ENCODE measurements around the gene KIFC1.

KIFC1 gene

GRCh38 chr6:33441457-33441856, 49.8 kb downstream of the KIFC1 start:
- Mint-ChIP-seq H3K36me3 (ENCODE audit: insufficient read depth) (peaks cover 45% of the 10 kb centered on the region), H3K9me3 (no peaks in the 10 kb centered on the region), H3K4me3 (no peak overlapping the region), H3K27ac (peak overlapping the region; percentile 65 to 83), H3K4me1 (ENCODE audit: low read depth in 2 of 2) (no peaks in the 10 kb centered on the region), H3K27me3 (no peaks in the 10 kb centered on the region)
- ATAC-seq (replicated peaks): no peak
- no peak for DNase-seq

GRCh38 chr6:33442283-33442682, 50.7 kb downstream of the KIFC1 start:
- H3K9me3 Mint-ChIP-seq: no peaks in the 10 kb centered on the region
- H3K4me1 Mint-ChIP-seq (ENCODE audit: low read depth in 2 of 2): no peaks in the 10 kb centered on the region
- DNase-seq (no peak), ATAC-seq (replicated peaks) (no peak)
- no peaks in the 10 kb centered on the region for H3K27me3 Mint-ChIP-seq
- H3K4me3 Mint-ChIP-seq: no peak overlapping the region
- peak overlapping the region in 1 of 2 donors; percentile 65 for H3K27ac Mint-ChIP-seq
- peaks cover 43% of the 10 kb centered on the region for H3K36me3 Mint-ChIP-seq (ENCODE audit: insufficient read depth)

- peaks cover 40% of the 10 kb centered on the region for H3K36me3 Mint-ChIP-seq (ENCODE audit: insufficient read depth)
- H3K4me1 Mint-ChIP-seq (ENCODE audit: low read depth in 2 of 2): no peaks in the 10 kb centered on the region
- DNase-seq (no peak), ATAC-seq (replicated peaks) (no peak)
- H3K27ac Mint-ChIP-seq: no peak overlapping the region
- H3K4me3 Mint-ChIP-seq: no peak overlapping the region
- no peaks in the 10 kb centered on the region for H3K9me3 Mint-ChIP-seq
- H3K27me3 Mint-ChIP-seq: no peaks in the 10 kb centered on the region
These were observed 51.4 kb downstream of the KIFC1 start for GRCh38 chr6:33443025-33443424.

- ATAC-seq (replicated peaks) (no peak), DNase-seq (no peak)
- H3K36me3 Mint-ChIP-seq (ENCODE audit: insufficient read depth): peaks cover 33% of the 10 kb centered on the region
- H3K27me3 Mint-ChIP-seq: no peaks in the 10 kb centered on the region
- no peaks in the 10 kb centered on the region for H3K9me3 Mint-ChIP-seq
- H3K4me3 Mint-ChIP-seq: no peak overlapping the region
- H3K27ac Mint-ChIP-seq: peak overlapping the region in 1 of 2 donors; percentile 63
- peaks cover 3 to 4% of the 10 kb centered on the region in 2 donors for H3K4me1 Mint-ChIP-seq (ENCODE audit: low read depth in 2 of 2)
These were observed 52.2 kb downstream of the KIFC1 start for GRCh38 chr6:33443619-33444504.

GRCh38 chr6:33445119-33445603, 53.5 kb downstream of the KIFC1 start:
- Mint-ChIP-seq H3K27ac (peak overlapping the region in 1 of 2 donors; percentile 77), H3K4me3 (no peak overlapping the region), H3K4me1 (ENCODE audit: low read depth in 2 of 2) (peaks cover 6 to 13% of the 10 kb centered on the region in 2 donors), H3K27me3 (no peaks in the 10 kb centered on the region), H3K36me3 (ENCODE audit: insufficient read depth) (peaks cover 24% of the 10 kb centered on the region), H3K9me3 (no peaks in the 10 kb centered on the region)
- DNase-seq: no peak
- ATAC-seq (replicated peaks): peak; percentile 12

GRCh38 chr6:33446356-33446755, 54.7 kb downstream of the KIFC1 start:
- Mint-ChIP-seq H3K36me3 (ENCODE audit: insufficient read depth) (peaks cover 21% of the 10 kb centered on the region), H3K27ac (peak overlapping the region in 1 of 2 donors; percentile 78), H3K4me1 (ENCODE audit: low read depth in 2 of 2) (peaks cover 6 to 13% of the 10 kb centered on the region in 2 donors), H3K9me3 (no peaks in the 10 kb centered on the region), H3K27me3 (no peaks in the 10 kb centered on the region), H3K4me3 (no peak overlapping the region)
- DNase-seq (no peak), ATAC-seq (replicated peaks) (no peak)

GRCh38 chr6:33450434-33450833, 58.8 kb downstream of the KIFC1 start:
- H3K9me3 Mint-ChIP-seq: no peaks in the 10 kb centered on the region
- H3K4me1 Mint-ChIP-seq (ENCODE audit: low read depth in 2 of 2): peaks cover 25 to 43% of the 10 kb centered on the region in 2 donors
- no peak overlapping the region for H3K4me3 Mint-ChIP-seq
- no peak overlapping the region for H3K27ac Mint-ChIP-seq
- H3K36me3 Mint-ChIP-seq (ENCODE audit: insufficient read depth): peaks cover 30% of the 10 kb centered on the region
- H3K27me3 Mint-ChIP-seq: no peaks in the 10 kb centered on the region
- no peak for ATAC-seq (replicated peaks)
- no peak for DNase-seq

- Mint-ChIP-seq H3K27me3 (no peaks in the 10 kb centered on the region), H3K4me1 (ENCODE audit: low read depth in 2 of 2) (peaks cover 29 to 49% of the 10 kb centered on the region in 2 donors), H3K36me3 (ENCODE audit: insufficient read depth) (peaks cover 38% of the 10 kb centered on the region), H3K9me3 (no peaks in the 10 kb centered on the region), H3K4me3 (no peak overlapping the region), H3K27ac (peak overlapping the region; percentile 62 to 93)
- ATAC-seq (replicated peaks): no peak
- DNase-seq: no peak
These were observed 60.0 kb downstream of the KIFC1 start for GRCh38 chr6:33451606-33452005.

GRCh38 chr6:33452496-33452895, 60.9 kb downstream of the KIFC1 start:
- H3K4me3 Mint-ChIP-seq: peak overlapping the region in 1 of 2 donors; percentile 14
- H3K27ac Mint-ChIP-seq: peak overlapping the region; percentile 93 to 95
- ATAC-seq (replicated peaks) (no peak), DNase-seq (no peak)
- H3K9me3 Mint-ChIP-seq: no peaks in the 10 kb centered on the region
- H3K4me1 Mint-ChIP-seq (ENCODE audit: low read depth in 2 of 2): peaks cover 29 to 49% of the 10 kb centered on the region in 2 donors
- no peaks in the 10 kb centered on the region for H3K27me3 Mint-ChIP-seq
- peaks cover 36% of the 10 kb centered on the region for H3K36me3 Mint-ChIP-seq (ENCODE audit: insufficient read depth)

GRCh38 chr6:33453393-33454008, 61.9 kb downstream of the KIFC1 start:
- DNase-seq (no peak), ATAC-seq (replicated peaks) (no peak)
- H3K9me3 Mint-ChIP-seq: no peaks in the 10 kb centered on the region
- H3K4me1 Mint-ChIP-seq (ENCODE audit: low read depth in 2 of 2): peaks cover 29 to 49% of the 10 kb centered on the region in 2 donors
- peak overlapping the region; percentile 93 to 95 for H3K27ac Mint-ChIP-seq
- peaks cover 32% of the 10 kb centered on the region for H3K36me3 Mint-ChIP-seq (ENCODE audit: insufficient read depth)
- H3K27me3 Mint-ChIP-seq: no peaks in the 10 kb centered on the region
- H3K4me3 Mint-ChIP-seq: peak overlapping the region; percentile 96

- Mint-ChIP-seq H3K27ac (peak within 1 kb of the TSS; percentile 93 to 95), H3K9me3 (no peaks in the 10 kb centered on the region), H3K4me3 (peak within 1 kb of the TSS; percentile 96), H3K4me1 (ENCODE audit: low read depth in 2 of 2) (peaks cover 23 to 41% of the 10 kb centered on the region in 2 donors), H3K36me3 (ENCODE audit: insufficient read depth) (peaks cover 32% of the 10 kb centered on the region), H3K27me3 (no peaks in the 10 kb centered on the region)
- peak; percentile 98 for ATAC-seq (replicated peaks)
- DNase-seq: peak; percentile 92 to 94 (median 92)
These were observed 62.7 kb downstream of the KIFC1 start, which contains the start of gene ZBTB9 for GRCh38 chr6:33454009-33454946. TSS of gene ZBTB9 (plus strand) at chr6:33454576. CDS start at chr6:33455101, 525 bp downstream.

GRCh38 chr6:33455051-33455450, 63.4 kb downstream of the KIFC1 start:
- DNase-seq (no peak), ATAC-seq (replicated peaks) (no peak)
- H3K27me3 Mint-ChIP-seq: no peaks in the 10 kb centered on the region
- peaks cover 32% of the 10 kb centered on the region for H3K36me3 Mint-ChIP-seq (ENCODE audit: insufficient read depth)
- peak overlapping the region; percentile 93 to 95 for H3K27ac Mint-ChIP-seq
- peaks cover 23 to 38% of the 10 kb centered on the region in 2 donors for H3K4me1 Mint-ChIP-seq (ENCODE audit: low read depth in 2 of 2)
- no peaks in the 10 kb centered on the region for H3K9me3 Mint-ChIP-seq
- peak overlapping the region; percentile 96 for H3K4me3 Mint-ChIP-seq

- DNase-seq (no peak), ATAC-seq (replicated peaks) (no peak)
- H3K4me3 Mint-ChIP-seq: peak overlapping the region; percentile 31 to 96
- no peaks in the 10 kb centered on the region for H3K9me3 Mint-ChIP-seq
- no peaks in the 10 kb centered on the region for H3K27me3 Mint-ChIP-seq
- H3K4me1 Mint-ChIP-seq (ENCODE audit: low read depth in 2 of 2): peaks cover 23 to 39% of the 10 kb centered on the region in 2 donors
- peaks cover 32% of the 10 kb centered on the region for H3K36me3 Mint-ChIP-seq (ENCODE audit: insufficient read depth)
- no peak overlapping the region for H3K27ac Mint-ChIP-seq
These were observed 64.5 kb downstream of the KIFC1 start for GRCh38 chr6:33456156-33456555.

Measured in effector memory CD8-positive, alpha-beta T cell (primary cell).